ENCODE data around the gene ALKBH3.

ALKBH3 gene

GRCh38 chr11:43941257-43941994 is 60.8 kb downstream of the ALKBH3 start:
- DNase-seq (ENCODE audit: low read depth in 2 of 2) = no peak

DNA sequence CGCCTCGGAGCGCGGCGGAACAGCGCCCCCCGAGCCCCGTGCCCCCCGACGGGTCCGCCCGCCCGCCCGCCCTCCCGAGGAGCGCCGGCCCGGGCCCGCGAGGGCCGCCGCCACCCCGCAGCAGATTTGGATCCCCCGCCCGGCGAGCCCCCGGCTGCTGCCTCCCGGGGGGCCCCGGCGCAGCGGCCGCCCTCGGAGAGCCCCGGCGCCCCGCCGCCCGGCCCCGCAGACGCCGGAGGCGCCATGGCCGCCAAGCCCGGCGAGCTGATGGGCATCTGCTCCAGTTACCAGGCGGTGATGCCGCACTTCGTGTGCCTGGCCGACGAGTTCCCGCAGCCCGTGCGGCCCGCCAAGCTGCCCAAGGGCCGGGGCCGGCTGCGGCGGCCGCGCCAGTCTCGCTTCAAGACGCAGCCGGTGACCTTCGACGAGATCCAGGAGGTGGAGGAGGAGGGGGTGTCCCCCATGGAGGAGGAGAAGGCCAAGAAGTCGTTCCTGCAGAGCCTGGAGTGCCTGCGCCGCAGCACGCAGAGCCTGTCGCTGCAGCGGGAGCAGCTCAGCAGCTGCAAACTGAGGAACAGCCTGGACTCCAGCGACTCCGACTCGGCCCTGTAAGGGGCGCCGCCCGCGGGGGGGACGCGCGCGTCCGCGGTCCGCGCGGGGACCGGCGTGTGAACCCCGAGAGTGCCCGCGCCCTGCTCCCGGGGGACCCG is 62.2 kb downstream of the ALKBH3 start:
- DNase-seq (ENCODE audit: low read depth in 2 of 2) = no peak

DNA sequence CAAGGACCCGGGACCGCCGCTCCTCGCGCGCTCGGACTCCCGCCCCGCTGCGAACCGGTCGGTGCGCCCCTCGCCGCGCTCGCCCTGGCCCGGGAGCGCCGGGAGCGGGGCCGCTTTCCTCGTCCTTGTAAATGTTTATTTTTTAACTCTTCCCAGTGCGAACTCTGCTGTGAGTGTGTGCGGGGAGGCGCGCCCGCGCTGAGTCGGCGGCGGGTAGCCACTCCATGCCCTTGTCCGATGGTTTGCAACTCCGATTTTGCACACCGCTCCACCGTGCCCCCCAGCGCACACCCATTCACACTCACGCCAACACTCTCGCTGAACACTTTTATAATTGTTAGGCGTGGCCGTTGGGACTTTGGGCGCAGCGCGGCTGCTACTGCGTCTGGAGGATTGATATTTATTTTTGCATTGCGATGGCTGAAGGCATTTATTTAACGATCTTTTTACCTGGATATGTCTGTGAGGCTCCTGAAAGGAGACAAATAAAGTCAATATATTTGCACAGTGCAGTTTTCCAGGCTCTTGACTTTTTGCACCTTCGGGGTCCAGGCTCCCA is 62.8 kb downstream of the ALKBH3 start:
- DNase-seq (ENCODE audit: low read depth in 2 of 2) = no peak

DNA sequence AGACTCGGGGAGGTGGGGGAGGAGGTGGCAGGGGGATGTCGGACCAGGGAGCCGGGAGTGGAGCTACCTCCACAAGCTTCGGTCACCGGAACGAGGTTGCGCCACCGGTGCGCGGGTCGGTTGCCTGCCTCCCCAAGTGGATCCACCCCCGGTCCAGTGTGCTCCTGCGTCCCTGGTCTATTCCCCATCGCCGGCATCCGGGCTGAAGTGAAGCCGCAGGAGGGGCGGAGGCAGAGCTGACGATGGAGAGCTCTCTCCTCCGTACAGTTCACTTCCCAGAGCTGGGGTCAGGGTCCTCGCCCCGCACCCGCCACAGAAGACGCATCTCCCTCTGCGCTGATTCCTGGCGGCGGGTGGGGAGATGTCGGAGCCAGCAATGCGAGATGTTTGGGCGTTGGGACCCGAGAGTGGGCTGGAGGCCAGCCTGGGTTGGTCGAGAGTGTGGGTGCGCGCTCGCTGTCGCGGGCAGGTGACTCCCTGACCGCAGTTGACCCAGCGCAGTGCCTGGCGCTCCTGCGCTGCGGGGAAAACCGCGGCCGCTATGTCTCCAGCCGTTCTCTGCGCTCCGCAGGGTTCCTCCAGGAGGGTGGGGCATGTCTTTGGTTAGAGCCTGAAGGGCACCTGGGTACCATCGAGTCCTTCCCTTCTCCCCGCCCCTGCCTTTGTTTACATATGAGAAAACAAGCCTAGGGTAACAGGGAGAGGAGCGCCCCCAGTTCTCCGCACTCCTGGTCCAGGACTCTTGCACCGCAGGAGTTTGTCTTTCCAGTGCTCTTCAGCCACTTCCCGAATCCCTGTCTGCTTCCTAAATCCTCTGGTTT is 63.5 kb downstream of the ALKBH3 start:
- DNase-seq (ENCODE audit: low read depth in 2 of 2) = no peak

GRCh38 chr11:43944761-43945311 is 64.2 kb downstream of the ALKBH3 start:
- DNase-seq (ENCODE audit: low read depth in 2 of 2) = peak; percentile 15 to 31

GRCh38 chr11:43947003-43947500 is 66.4 kb downstream of the ALKBH3 start:
- DNase-seq (ENCODE audit: low read depth in 2 of 2) = no peak

- no peak for DNase-seq (ENCODE audit: low read depth in 2 of 2)
Observed at GRCh38 chr11:43947815-43948214, 67.2 kb downstream of the ALKBH3 start.

- no peak for DNase-seq (ENCODE audit: low read depth in 2 of 2)
Observed at GRCh38 chr11:43948341-43949225, 68.0 kb downstream of the ALKBH3 start.

- DNase-seq (ENCODE audit: low read depth in 2 of 2) = no peak
Observed at GRCh38 chr11:43950311-43950855, 69.8 kb downstream of the ALKBH3 start.

GRCh38 chr11:43951231-43951630 is 70.6 kb downstream of the ALKBH3 start:
- DNase-seq (ENCODE audit: low read depth in 2 of 2) = no peak

DNA sequence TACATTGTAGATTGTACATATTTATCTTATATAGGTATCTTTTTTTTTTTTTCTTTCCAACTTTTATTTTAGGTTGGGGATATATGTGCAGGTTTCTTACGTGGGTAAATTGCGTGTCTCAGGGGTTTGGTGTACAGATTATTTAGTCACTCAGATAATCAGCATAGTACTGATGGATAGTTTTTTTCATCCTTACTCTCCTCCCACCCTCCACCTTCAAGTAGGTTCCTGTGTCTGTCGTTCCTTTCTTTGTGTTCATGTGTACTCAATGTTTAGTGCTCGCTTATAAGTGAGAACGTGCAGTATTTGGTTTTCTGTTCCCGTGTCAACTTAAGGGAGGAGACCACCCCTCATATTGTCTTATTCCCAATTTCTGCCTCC is 71.4 kb downstream of the ALKBH3 start:
- DNase-seq (ENCODE audit: low read depth in 2 of 2) = no peak

GRCh38 chr11:43952401-43953342 is 72.0 kb downstream of the ALKBH3 start:
- no peak for DNase-seq (ENCODE audit: low read depth in 2 of 2)

DNA sequence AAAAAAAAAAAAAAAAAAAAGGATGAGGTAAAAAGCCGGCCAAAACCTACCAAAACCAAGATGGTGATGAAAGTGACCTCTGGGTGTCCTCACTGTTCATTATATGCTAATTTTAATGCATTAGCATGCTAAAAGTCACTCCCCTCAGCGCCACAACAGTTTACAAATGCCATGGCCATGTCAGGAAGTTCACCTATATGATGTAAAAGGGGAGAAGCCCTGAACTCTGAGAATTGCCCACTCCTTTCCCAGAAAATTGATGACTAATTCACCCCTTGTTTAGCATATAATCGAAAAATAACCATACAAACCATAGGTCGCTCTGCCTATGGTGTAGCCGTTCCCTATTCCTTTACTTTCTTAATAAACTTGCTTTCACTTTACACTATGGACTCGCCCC is 72.9 kb downstream of the ALKBH3 start:
- no peak for DNase-seq (ENCODE audit: low read depth in 2 of 2)

- DNase-seq (ENCODE audit: low read depth in 2 of 2) = no peak
Observed at GRCh38 chr11:43954241-43954640, 73.6 kb downstream of the ALKBH3 start.

GRCh38 chr11:43955381-43956118 is 74.9 kb downstream of the ALKBH3 start:
- no peak for DNase-seq (ENCODE audit: low read depth in 2 of 2)

GRCh38 chr11:43957571-43957970 is 76.9 kb downstream of the ALKBH3 start:
- no peak for DNase-seq (ENCODE audit: low read depth in 2 of 2)

GRCh38 chr11:43959321-43959995 is 78.8 kb downstream of the ALKBH3 start:
- DNase-seq (ENCODE audit: low read depth in 2 of 2) = no peak
